ENCODE measurements around the gene SLFN14.
A peak's percentile ranks its signal among the peaks of the same experiment; 100 is the strongest.

SLFN14 gene

GRCh38 chr17:35578929-35579432, 18.4 kb upstream of the SLFN14 start:
- peak overlapping the region; percentile 97 for H3K9ac ChIP-seq (ENCODE audit: low read length)
- WGBS (ENCODE audit: extremely low coverage, insufficient coverage, insufficient read length): no CpG with 5 or more reads among the region's 11 CpGs

GRCh38 chr17:35578197-35578928, 17.7 kb upstream of the SLFN14 start, which contains the start of gene PEX12:
Gene PEX12 (minus strand): TSS chr17:35578571. CDS start chr17:35578021, 550 bp downstream.
- peak within 1 kb of the TSS; percentile 90 for H3K18ac ChIP-seq (ENCODE audit: low read length)
- peak within 1 kb of the TSS; percentile 75 for H4K91ac ChIP-seq (ENCODE audit: low read depth, low read length)
- WGBS (ENCODE audit: extremely low coverage, insufficient coverage, insufficient read length): no CpG with 5 or more reads among the region's 45 CpGs

More at GRCh38 chr17:35578929-35579432, 18.4 kb upstream of the SLFN14 start:
- no peak for DNase-seq
- H2BK120ac ChIP-seq (ENCODE audit: insufficient read depth, low read length, poor library complexity): peak overlapping the region; percentile 79
- peak overlapping the region; percentile 95 for H4K12ac ChIP-seq (ENCODE audit: low read depth, low read length)
- H2AFZ ChIP-seq (ENCODE audit: insufficient read depth, low read length, poor library complexity): peak overlapping the region; percentile 89
- no peak overlapping the region for H2BK12ac ChIP-seq (ENCODE audit: low read length)
- no peak overlapping the region for H2AK5ac ChIP-seq (ENCODE audit: low read length)
- peak overlapping the region; percentile 90 for H3K18ac ChIP-seq (ENCODE audit: low read length)
- H3K4me3 ChIP-seq (ENCODE audit: low read depth, low read length): peak overlapping the region; percentile 89
- peak overlapping the region; percentile 75 for H4K91ac ChIP-seq (ENCODE audit: low read depth, low read length)
- peaks cover 7% of the 10 kb centered on the region for H3K79me2 ChIP-seq (ENCODE audit: control insufficient read depth, insufficient read depth, low read length, poor library complexity)
- H3K4me1 ChIP-seq (ENCODE audit: control insufficient read depth in 1 of 2, insufficient read depth in 2 of 2, low read length in 2 of 2): peaks cover 3 to 6% of the 10 kb centered on the region in 2 experiments
- H2BK5ac ChIP-seq (ENCODE audit: low read depth, low read length, poor library complexity): peak overlapping the region; percentile 81
- peak overlapping the region; percentile 95 for H3K4me2 ChIP-seq (ENCODE audit: low read length)
- peaks cover 1 to 5% of the 10 kb centered on the region in 2 experiments for H3K36me3 ChIP-seq (ENCODE audit: control insufficient read depth in 1 of 2, insufficient read depth in 2 of 2, low read length in 2 of 2)
- H3K27me3 ChIP-seq (ENCODE audit: insufficient read depth, low read length): no peaks in the 10 kb centered on the region
- no peak overlapping the region for H3K23ac ChIP-seq (ENCODE audit: low read length)
- H4K8ac ChIP-seq (ENCODE audit: low read depth, low read length): peak overlapping the region; percentile 99
- H3K14ac ChIP-seq (ENCODE audit: low read length): peak overlapping the region; percentile 93
- peak overlapping the region; percentile 89 for H3K4ac ChIP-seq (ENCODE audit: low read depth, low read length)
- H3K9me3 ChIP-seq (ENCODE audit: insufficient read depth, low read depth, low read length): no peaks in the 10 kb centered on the region
- peak overlapping the region; percentile 64 for H3K27ac ChIP-seq (ENCODE audit: low read depth, low read length)
- H3K79me1 ChIP-seq (ENCODE audit: low read length): peaks cover 10% of the 10 kb centered on the region

GRCh38 chr17:35577830-35578196, 17.2 kb upstream of the SLFN14 start:
- Histone ChIP-seq H3K9me3 (ENCODE audit: insufficient read depth, low read depth, low read length) (no peaks in the 10 kb centered on the region), H2AK5ac (ENCODE audit: low read length) (peak overlapping the region; percentile 91), H3K4ac (ENCODE audit: low read depth, low read length) (peak overlapping the region; percentile 42), H3K4me1 (ENCODE audit: control insufficient read depth in 1 of 2, insufficient read depth in 2 of 2, low read length in 2 of 2) (peaks cover 3 to 6% of the 10 kb centered on the region in 2 experiments), H4K12ac (ENCODE audit: low read depth, low read length) (peak overlapping the region; percentile 89), H2BK5ac (ENCODE audit: low read depth, low read length, poor library complexity) (peak overlapping the region; percentile 70), H3K79me2 (ENCODE audit: control insufficient read depth, insufficient read depth, low read length, poor library complexity) (peaks cover 7% of the 10 kb centered on the region), H3K14ac (ENCODE audit: low read length) (peak overlapping the region; percentile 71), H3K23ac (ENCODE audit: low read length) (no peak overlapping the region), H3K4me2 (ENCODE audit: low read length) (peak overlapping the region; percentile 95), H4K8ac (ENCODE audit: low read depth, low read length) (peak overlapping the region; percentile 96), H3K27ac (ENCODE audit: low read depth, low read length) (no peak overlapping the region), H2BK120ac (ENCODE audit: insufficient read depth, low read length, poor library complexity) (peak overlapping the region; percentile 84), H2BK12ac (ENCODE audit: low read length) (no peak overlapping the region), H3K18ac (ENCODE audit: low read length) (peak overlapping the region; percentile 82), H3K79me1 (ENCODE audit: low read length) (peaks cover 10% of the 10 kb centered on the region), H3K4me3 (ENCODE audit: low read depth, low read length) (peak overlapping the region; percentile 89), H2AFZ (ENCODE audit: insufficient read depth, low read length, poor library complexity) (peak overlapping the region; percentile 99), H3K9ac (ENCODE audit: low read length) (peak overlapping the region; percentile 97), H3K27me3 (ENCODE audit: insufficient read depth, low read length) (no peaks in the 10 kb centered on the region), H3K36me3 (ENCODE audit: control insufficient read depth in 1 of 2, insufficient read depth in 2 of 2, low read length in 2 of 2) (peaks cover 4 to 7% of the 10 kb centered on the region in 2 experiments), H4K91ac (ENCODE audit: low read depth, low read length) (peak overlapping the region; percentile 69)
- peak in 1 of 2 donors; percentile 21 for DNase-seq
- no CpG with 5 or more reads among the region's 8 CpGs for WGBS (ENCODE audit: extremely low coverage, insufficient coverage, insufficient read length)

More at GRCh38 chr17:35578197-35578928, 17.7 kb upstream of the SLFN14 start, which contains the start of gene PEX12:
- peak within 1 kb of the TSS; percentile 89 for H3K4ac ChIP-seq (ENCODE audit: low read depth, low read length)
- H3K14ac ChIP-seq (ENCODE audit: low read length): peak within 1 kb of the TSS; percentile 93
- no peaks in the 10 kb centered on the region for H3K27me3 ChIP-seq (ENCODE audit: insufficient read depth, low read length)
- DNase-seq: peak; percentile 77 to 80
- peak within 1 kb of the TSS; percentile 89 for H3K4me3 ChIP-seq (ENCODE audit: low read depth, low read length)
- peak within 1 kb of the TSS; percentile 84 for H2BK120ac ChIP-seq (ENCODE audit: insufficient read depth, low read length, poor library complexity)
- H3K79me2 ChIP-seq (ENCODE audit: control insufficient read depth, insufficient read depth, low read length, poor library complexity): peaks cover 7% of the 10 kb centered on the region
- H2AK5ac ChIP-seq (ENCODE audit: low read length): peak within 1 kb of the TSS; percentile 91
- peaks cover 10% of the 10 kb centered on the region for H3K79me1 ChIP-seq (ENCODE audit: low read length)
- H2BK5ac ChIP-seq (ENCODE audit: low read depth, low read length, poor library complexity): peak within 1 kb of the TSS; percentile 81
- peak within 1 kb of the TSS; percentile 99 for H4K8ac ChIP-seq (ENCODE audit: low read depth, low read length)
- no peak within 1 kb of the TSS for H3K23ac ChIP-seq (ENCODE audit: low read length)
- peak within 1 kb of the TSS; percentile 95 for H3K4me2 ChIP-seq (ENCODE audit: low read length)
- H3K4me1 ChIP-seq (ENCODE audit: control insufficient read depth in 1 of 2, insufficient read depth in 2 of 2, low read length in 2 of 2): peaks cover 3 to 6% of the 10 kb centered on the region in 2 experiments
- peak within 1 kb of the TSS; percentile 95 for H4K12ac ChIP-seq (ENCODE audit: low read depth, low read length)
- H2BK12ac ChIP-seq (ENCODE audit: low read length): no peak within 1 kb of the TSS
- H3K9me3 ChIP-seq (ENCODE audit: insufficient read depth, low read depth, low read length): no peaks in the 10 kb centered on the region
- peaks cover 4 to 7% of the 10 kb centered on the region in 2 experiments for H3K36me3 ChIP-seq (ENCODE audit: control insufficient read depth in 1 of 2, insufficient read depth in 2 of 2, low read length in 2 of 2)
- H2AFZ ChIP-seq (ENCODE audit: insufficient read depth, low read length, poor library complexity): peak within 1 kb of the TSS; percentile 99
- peak within 1 kb of the TSS; percentile 64 for H3K27ac ChIP-seq (ENCODE audit: low read depth, low read length)
- H3K9ac ChIP-seq (ENCODE audit: low read length): peak within 1 kb of the TSS; percentile 97

GRCh38 chr17:35575759-35576158, 15.1 kb upstream of the SLFN14 start:
- Histone ChIP-seq H3K79me2 (ENCODE audit: control insufficient read depth, insufficient read depth, low read length, poor library complexity) (peaks cover 7% of the 10 kb centered on the region), H3K4me2 (ENCODE audit: low read length) (no peak overlapping the region), H4K91ac (ENCODE audit: low read depth, low read length) (no peak overlapping the region), H4K8ac (ENCODE audit: low read depth, low read length) (no peak overlapping the region), H3K4ac (ENCODE audit: low read depth, low read length) (no peak overlapping the region), H3K4me1 (ENCODE audit: control insufficient read depth in 1 of 2, insufficient read depth in 2 of 2, low read length in 2 of 2) (peaks cover 3 to 6% of the 10 kb centered on the region in 2 experiments), H3K27me3 (ENCODE audit: insufficient read depth, low read length) (no peaks in the 10 kb centered on the region), H3K9me3 (ENCODE audit: insufficient read depth, low read depth, low read length) (no peaks in the 10 kb centered on the region), H3K23ac (ENCODE audit: low read length) (no peak overlapping the region), H3K4me3 (ENCODE audit: low read depth, low read length) (no peak overlapping the region), H2BK12ac (ENCODE audit: low read length) (no peak overlapping the region), H3K79me1 (ENCODE audit: low read length) (peaks cover 10% of the 10 kb centered on the region), H3K14ac (ENCODE audit: low read length) (no peak overlapping the region), H2BK5ac (ENCODE audit: low read depth, low read length, poor library complexity) (no peak overlapping the region), H3K27ac (ENCODE audit: low read depth, low read length) (no peak overlapping the region), H3K9ac (ENCODE audit: low read length) (no peak overlapping the region), H2AK5ac (ENCODE audit: low read length) (no peak overlapping the region), H2AFZ (ENCODE audit: insufficient read depth, low read length, poor library complexity) (no peak overlapping the region), H4K12ac (ENCODE audit: low read depth, low read length) (no peak overlapping the region), H2BK120ac (ENCODE audit: insufficient read depth, low read length, poor library complexity) (no peak overlapping the region), H3K18ac (ENCODE audit: low read length) (no peak overlapping the region), H3K36me3 (ENCODE audit: control insufficient read depth in 1 of 2, insufficient read depth in 2 of 2, low read length in 2 of 2) (peaks cover 7% of the 10 kb centered on the region in 2 experiments)
- no CpG with 5 or more reads among the region's 3 CpGs for WGBS (ENCODE audit: extremely low coverage, insufficient coverage, insufficient read length)
- no peak for DNase-seq

Measured in trophoblast cell (in vitro differentiated cells and primary cell).